NB4 (cell line): ENCODE data around the gene GCSH.

ENCODE experiments used
- CTCF ChIP-seq: IDR thresholded peaks from one replicate; pipeline ENCODE4 v1.5.1; 2012; ENCODE audit warnings: low read depth, low read length
- MAX ChIP-seq: IDR thresholded peaks from 2 replicates; pipeline ENCODE4 v1.6.1; 2011; ENCODE audit warnings: low read depth, low read length
- MYC ChIP-seq: IDR thresholded peaks from 2 replicates; pipeline ENCODE4 v1.6.1; 2011; ENCODE audit warnings: low read depth, low read length
- POLR2A ChIP-seq: IDR thresholded peaks from 2 replicates; pipeline ENCODE4 v1.6.1; 2011; ENCODE audit warnings: mild to moderate bottlenecking; ENCODE audit not compliant: insufficient read length; ENCODE audit errors: extremely low read depth

DNA sequence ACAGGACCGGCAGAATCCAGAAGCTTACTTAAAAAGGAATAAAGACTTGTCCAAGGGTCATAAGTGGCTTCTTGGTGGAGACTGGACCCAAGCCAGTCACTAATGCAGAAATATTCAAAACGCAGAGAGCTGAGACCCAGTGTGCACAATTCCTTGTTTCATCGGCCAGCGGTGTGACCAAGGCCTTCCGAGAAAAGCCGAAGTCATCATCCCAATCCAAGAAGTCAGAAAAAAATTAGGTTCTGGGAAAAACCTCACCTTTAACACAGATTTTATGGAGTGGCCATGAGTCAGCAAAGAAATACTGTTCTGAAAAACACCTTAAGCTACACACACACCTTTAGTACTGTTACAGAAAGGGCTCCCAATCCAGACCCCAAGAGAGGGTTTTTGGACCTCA, 1.0 kb upstream of the GCSH start:
- TF ChIP-seq CTCF (no peak), POLR2A (no peak), MAX (no peak), MYC (no peak)
